HCT116 (cell line): ENCODE data around the gene GALP.

Source experiments
- EZH2 ChIP-seq: fragments of 200-600 bp; sonication (generic); IDR thresholded peaks from 2 replicates; pipeline ENCODE4 v1.6.1; 2017; ENCODE audit warnings: antibody characterized with exemption, mixed run types
- POLR2A ChIP-seq: IDR thresholded peaks from 2 replicates; pipeline ENCODE4 v1.7.0; 2011; ENCODE audit warnings: borderline replicate concordance; ENCODE audit not compliant: insufficient read depth, insufficient read length; ENCODE audit errors: extremely low read depth
- RAD21 ChIP-seq: IDR thresholded peaks from 2 replicates; pipeline ENCODE4 v1.6.1; 2012; ENCODE audit warnings: low read depth, mild to moderate bottlenecking
- SRF ChIP-seq: IDR thresholded peaks from 2 replicates; pipeline ENCODE4 v1.6.1; 2012; ENCODE audit warnings: low read depth
- TF ChIP-seq, protein P1 (sequence below), 3 experiments: fragments of 200-600 bp in 1 of 3; sonication (generic) in 1 of 3; IDR thresholded peaks in 2 of 3; conservative IDR thresholded peaks in 1 of 3; 2 replicates each; pipeline ENCODE4 v1.5.1; 2012 to 2017; ENCODE audit warnings: low read depth in 2 of 3, low read length in 2 of 3, antibody characterized with exemption in 1 of 3, borderline replicate concordance in 1 of 3, control low read depth in 1 of 3, mild to moderate bottlenecking in 1 of 3, mixed read lengths in 1 of 3, mixed run types in 1 of 3, moderate library complexity in 1 of 3; ENCODE audit not compliant: insufficient read depth in 1 of 3

DNA sequence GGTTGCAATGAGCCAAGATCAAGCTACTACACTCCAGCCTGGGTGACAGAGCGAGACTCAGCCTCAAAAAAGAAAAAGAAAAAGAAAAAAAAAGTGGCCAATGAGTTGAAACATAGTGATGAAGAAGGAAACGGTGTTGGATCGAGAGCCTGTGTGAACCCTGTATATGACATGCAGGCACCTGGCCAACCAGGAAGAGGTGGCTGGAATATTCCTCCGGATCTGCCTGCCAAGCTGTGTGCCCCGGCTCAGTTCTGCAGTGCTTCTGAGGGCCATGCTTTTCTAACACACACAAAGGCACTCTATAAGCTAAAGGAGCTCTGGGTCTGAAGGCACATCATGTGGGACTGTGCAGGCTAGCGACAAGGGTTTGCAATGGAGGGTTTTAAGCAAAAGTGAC is 38.4 kb upstream of the GALP start:
- TF ChIP-seq, protein P1, sequence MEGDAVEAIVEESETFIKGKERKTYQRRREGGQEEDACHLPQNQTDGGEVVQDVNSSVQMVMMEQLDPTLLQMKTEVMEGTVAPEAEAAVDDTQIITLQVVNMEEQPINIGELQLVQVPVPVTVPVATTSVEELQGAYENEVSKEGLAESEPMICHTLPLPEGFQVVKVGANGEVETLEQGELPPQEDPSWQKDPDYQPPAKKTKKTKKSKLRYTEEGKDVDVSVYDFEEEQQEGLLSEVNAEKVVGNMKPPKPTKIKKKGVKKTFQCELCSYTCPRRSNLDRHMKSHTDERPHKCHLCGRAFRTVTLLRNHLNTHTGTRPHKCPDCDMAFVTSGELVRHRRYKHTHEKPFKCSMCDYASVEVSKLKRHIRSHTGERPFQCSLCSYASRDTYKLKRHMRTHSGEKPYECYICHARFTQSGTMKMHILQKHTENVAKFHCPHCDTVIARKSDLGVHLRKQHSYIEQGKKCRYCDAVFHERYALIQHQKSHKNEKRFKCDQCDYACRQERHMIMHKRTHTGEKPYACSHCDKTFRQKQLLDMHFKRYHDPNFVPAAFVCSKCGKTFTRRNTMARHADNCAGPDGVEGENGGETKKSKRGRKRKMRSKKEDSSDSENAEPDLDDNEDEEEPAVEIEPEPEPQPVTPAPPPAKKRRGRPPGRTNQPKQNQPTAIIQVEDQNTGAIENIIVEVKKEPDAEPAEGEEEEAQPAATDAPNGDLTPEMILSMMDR (IDR thresholded peaks at IDR 0.05 in 2 of 3, conservative IDR thresholded peaks at IDR 0.05 in 1 of 3; ENCODE audit: borderline replicate concordance in 1 of 3, insufficient read depth in 1 of 3, low read depth in 2 of 3, low read length in 2 of 3) = no peak
- TF ChIP-seq POLR2A (no peak), SRF (no peak), EZH2 (no peak), RAD21 (no peak)
